ENCODE results near the gene LRFN5. TPM values are rescaled to one million over a fixed set of nuclear protein-coding genes. Genes with fewer than 3 reads are reported as not detected.

Gene LRFN5
- total and polyA plus RNA-seq, 2 of the 8 experiments (the other 6 are each of a cell fraction or from before 2014, with no cell fraction given) = 0.85 to 4.7 TPM

GRCh38 chr14:41615011-41615595, 8.4 kb downstream of the LRFN5 start:
- H3K79me1 ChIP-seq (ENCODE audit: low read depth, low read length) = no peaks in the 10 kb centered on the region
- WGBS, 2 experiments (ENCODE audit: extremely low coverage in 1 of 2, insufficient coverage in 1 of 2, insufficient read length in 1 of 2, insufficient replicate concordance in 2 of 2, low coverage in 1 of 2, low lambda C conversion rate in 2 of 2, missing lambda C conversion rate in 1 of 2) = 84% methylated on average over 2 of the region's 2 CpGs; no CpG with 5 or more reads in 1 of the 2 experiments
- H3K4me1 ChIP-seq (replicated peaks in 1 of 4; ENCODE audit: control insufficient read depth in 3 of 4, insufficient read depth in 4 of 4, low read length in 3 of 4) = no peaks in the 10 kb centered on the region; a peak in 1 of 7 replicates
- H3K9me3 ChIP-seq (ENCODE audit: insufficient read depth in 2 of 2, low read depth in 1 of 2, low read length in 1 of 2) = no peaks in the 10 kb centered on the region
- no peak overlapping the region for H3K14ac ChIP-seq (ENCODE audit: insufficient read length)
- H2AK5ac ChIP-seq (ENCODE audit: low read depth, low read length) = no peak overlapping the region
- H2BK12ac ChIP-seq (ENCODE audit: low read depth, low read length) = no peak overlapping the region
- no peak overlapping the region for H3K4me2 ChIP-seq (ENCODE audit: insufficient read depth in 1 of 2, low read depth in 2 of 2, low read length in 2 of 2)
- no peak overlapping the region for H4K8ac ChIP-seq (ENCODE audit: extremely low read depth, insufficient read depth, low read length)
- no peak overlapping the region for H3K18ac ChIP-seq (ENCODE audit: extremely low read depth, low read length)
- H3K23ac ChIP-seq (ENCODE audit: insufficient read length) = no peak overlapping the region
- H3K27ac ChIP-seq (ENCODE audit: low read depth, low read length) = no peak overlapping the region
- DNase-seq (ENCODE audit: low read depth in 1 of 2, low spot score in 2 of 2) (no peak), FAIRE-seq (no peak)
- ChIA-PET POLR2A (ENCODE audit: partially characterized antibody) (no interaction called here), CTCF (ENCODE audit: partially characterized antibody) (interaction anchor here (1.1 to 3.0 kb wide), 3 partner anchors 10 to 210 kb away, joined by 3 to 9 read pairs (median 3); no protein-coding TSS in a partner anchor)
- no peak overlapping the region for H3K4me3 ChIP-seq (ENCODE audit: extremely low read depth in 1 of 4, insufficient read depth in 2 of 4, low read depth in 3 of 4, low read length in 4 of 4)
- H2BK15ac ChIP-seq (ENCODE audit: low read length) = no peak overlapping the region
- H3K27me3 ChIP-seq (replicated peaks in 1 of 4; ENCODE audit: control insufficient read depth in 3 of 4, extremely low read depth in 1 of 4, insufficient read depth in 3 of 4, low read length in 3 of 4) = peaks cover 0 to 2% (median 0%) of the 10 kb centered on the region in 4 experiments; a peak in 1 of 7 replicates
- H3K23me2 ChIP-seq (ENCODE audit: low read depth, low read length) = peaks cover 1% of the 10 kb centered on the region; the same call in 1 of the 2 replicates
- no peak overlapping the region for H2BK20ac ChIP-seq (ENCODE audit: low read length)
- no peak overlapping the region for H4K91ac ChIP-seq (replicated peaks; ENCODE audit: insufficient read length, low read length)
- no peak overlapping the region for H3K9ac ChIP-seq (replicated peaks in 1 of 4; ENCODE audit: extremely low read depth in 1 of 4, low read depth in 3 of 4, low read length in 3 of 4)
- no peaks in the 10 kb centered on the region; a peak in 1 of 4 replicates for H3K79me2 ChIP-seq (ENCODE audit: control insufficient read depth in 1 of 2, insufficient read depth in 2 of 2, low read length in 2 of 2)
- H3K4ac ChIP-seq (replicated peaks; ENCODE audit: insufficient read length, low read depth, low read length) = no peak overlapping the region
- H3K36me3 ChIP-seq (ENCODE audit: control insufficient read depth in 2 of 4, insufficient read depth in 4 of 4, low read length in 3 of 4) = no peaks in the 10 kb centered on the region
- no peaks in the 10 kb centered on the region for H4K20me1 ChIP-seq (replicated peaks in 1 of 2; ENCODE audit: control insufficient read depth in 1 of 2, insufficient read depth in 2 of 2, low read length in 2 of 2)
- no peak overlapping the region for H2BK5ac ChIP-seq (ENCODE audit: low read depth, low read length)
- H2AFZ ChIP-seq (ENCODE audit: low read length) = no peak overlapping the region
- H3K56ac ChIP-seq (replicated peaks; ENCODE audit: insufficient read length, low read depth, low read length) = no peak overlapping the region
- H4K5ac ChIP-seq (ENCODE audit: insufficient read length, low read depth, low read length) = no peak overlapping the region
- no peak overlapping the region for H2BK120ac ChIP-seq (replicated peaks; ENCODE audit: low read depth, low read length)
- TF ChIP-seq SRF (IDR thresholded peaks at IDR 0.05; ENCODE audit: low read depth, low read length) (no peak), NANOG (IDR thresholded peaks at IDR 0.05; ENCODE audit: insufficient read depth, low read depth, low read length, poor library complexity, severe bottlenecking) (no peak), SP4 (IDR thresholded peaks at IDR 0.05; ENCODE audit: low read length) (no peak), CTCF (IDR thresholded peaks at IDR 0.05; ENCODE audit: control extremely low read depth in 1 of 3, insufficient read depth in 1 of 3, low read depth in 1 of 3, low read length in 3 of 3) (no peak)

All from H1 (cell line).